HS-5 (cell line): ENCODE measurements around the gene UBE2E2.

Experiments
- DNase-seq: peaks from one replicate; pipeline ENCODE4 v3.0.0-alpha.2; 2012; ENCODE audit warnings: low read depth

UBE2E2 gene

DNA sequence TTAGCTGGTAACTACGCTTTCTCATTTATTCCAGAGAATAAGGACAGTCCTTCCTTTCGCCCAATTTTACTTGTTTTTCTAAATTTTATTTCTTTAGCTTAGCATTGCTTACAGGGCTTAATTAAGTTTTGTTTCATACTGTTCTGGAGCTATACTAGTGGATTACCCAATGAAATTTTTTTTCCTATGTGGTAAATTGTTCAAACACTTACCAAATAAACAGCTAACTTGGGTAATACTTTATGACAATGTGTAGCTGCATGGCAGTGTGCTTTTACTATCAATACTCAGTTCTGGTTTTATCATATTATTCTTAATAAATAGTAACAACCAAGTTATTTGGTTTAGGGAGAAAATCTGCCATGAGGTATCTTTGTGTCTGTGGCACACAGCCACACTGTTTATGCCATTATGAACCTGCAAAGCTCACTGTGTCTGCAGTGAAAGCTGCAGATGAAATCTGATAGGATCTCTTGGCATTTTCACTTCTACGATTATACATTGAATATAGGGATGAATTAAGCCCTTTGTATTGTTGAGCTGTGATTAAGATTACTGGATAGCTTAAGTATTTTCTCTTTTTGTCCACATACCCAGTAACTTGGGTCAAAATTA lies 37.2 kb downstream of the UBE2E2 start:
- no peak for DNase-seq

GRCh38 chr3:23241256-23241655 lies 38.1 kb downstream of the UBE2E2 start:
- no peak for DNase-seq

- no peak for DNase-seq
Measured at GRCh38 chr3:23242106-23242505, 39.0 kb downstream of the UBE2E2 start.

DNA sequence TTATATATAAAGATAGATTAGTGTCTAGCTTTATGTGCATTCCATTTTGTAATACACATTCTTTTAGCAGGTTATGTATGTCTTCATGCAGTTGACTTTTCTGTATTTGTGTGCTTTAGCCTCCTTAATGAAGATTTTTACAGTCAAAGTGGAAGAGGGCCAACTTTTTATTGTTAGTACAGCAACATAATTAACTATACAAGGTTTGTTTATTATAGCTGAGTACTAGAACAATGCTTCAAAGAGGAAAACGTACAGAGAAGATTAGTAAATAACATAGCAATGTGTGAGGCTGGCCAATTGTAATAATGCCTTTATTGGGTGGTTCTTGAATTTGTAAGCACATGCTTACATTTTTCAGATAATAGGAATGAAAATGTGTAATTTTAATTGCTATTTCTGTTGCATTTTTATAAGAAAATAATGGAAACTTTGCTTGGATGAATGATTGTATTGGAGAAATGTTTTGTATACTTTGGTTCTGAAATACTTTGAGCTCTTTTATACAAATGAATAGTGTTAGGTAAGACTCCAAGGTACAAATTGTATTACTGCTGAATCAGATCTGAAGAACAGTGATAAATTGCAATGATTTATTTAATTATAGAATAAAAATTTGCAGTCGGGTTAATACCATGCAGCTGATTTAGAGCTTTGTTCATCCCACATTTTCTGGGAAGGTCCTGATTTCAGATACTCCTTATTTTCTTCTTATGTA lies 41.4 kb downstream of the UBE2E2 start:
- no peak for DNase-seq

DNA sequence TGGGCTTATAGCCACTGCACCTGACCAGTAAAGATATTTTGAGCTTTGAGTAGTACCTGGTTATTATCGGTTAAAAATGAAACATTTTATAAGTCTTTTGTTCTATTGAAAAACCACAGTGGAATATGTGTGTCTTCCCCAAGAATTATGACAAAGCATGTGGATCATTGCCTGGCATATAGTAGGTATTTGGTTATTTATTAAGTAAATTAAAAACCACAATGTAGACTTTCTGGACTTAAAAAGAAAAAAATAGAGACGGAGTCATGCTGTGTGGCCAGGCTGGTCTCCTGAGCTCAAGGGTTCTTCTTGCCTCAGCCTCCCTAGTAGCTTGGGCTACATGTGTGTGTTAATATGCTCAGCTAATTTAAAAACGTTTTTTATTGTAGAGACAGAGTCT lies 43.5 kb downstream of the UBE2E2 start:
- DNase-seq: no peak

DNA sequence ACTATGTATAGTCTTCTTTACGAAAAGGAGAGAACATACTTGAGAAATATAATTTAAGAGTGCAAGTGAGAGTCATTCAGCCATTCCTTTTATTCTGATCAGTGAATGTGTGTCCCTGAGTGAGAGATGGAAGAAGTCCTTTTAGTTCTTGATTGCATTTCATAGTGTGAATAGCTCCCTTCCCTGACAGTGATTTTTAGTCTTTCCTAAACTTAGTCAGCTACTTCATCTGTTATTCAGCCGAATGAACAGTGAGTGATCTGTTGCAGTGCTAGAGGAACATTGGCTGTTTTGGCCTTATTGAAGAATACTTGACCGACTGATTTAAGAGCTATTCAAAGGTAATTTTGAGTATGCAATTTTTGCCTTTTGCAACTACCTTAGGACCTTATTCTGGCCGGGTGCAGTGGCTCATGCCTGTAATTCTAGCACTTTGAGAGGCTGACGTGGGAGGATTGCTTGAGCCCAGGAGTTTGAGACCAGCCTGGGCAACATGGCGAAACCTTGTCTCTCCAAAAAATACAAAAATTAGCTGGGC lies 45.5 kb downstream of the UBE2E2 start:
- DNase-seq: no peak

DNA sequence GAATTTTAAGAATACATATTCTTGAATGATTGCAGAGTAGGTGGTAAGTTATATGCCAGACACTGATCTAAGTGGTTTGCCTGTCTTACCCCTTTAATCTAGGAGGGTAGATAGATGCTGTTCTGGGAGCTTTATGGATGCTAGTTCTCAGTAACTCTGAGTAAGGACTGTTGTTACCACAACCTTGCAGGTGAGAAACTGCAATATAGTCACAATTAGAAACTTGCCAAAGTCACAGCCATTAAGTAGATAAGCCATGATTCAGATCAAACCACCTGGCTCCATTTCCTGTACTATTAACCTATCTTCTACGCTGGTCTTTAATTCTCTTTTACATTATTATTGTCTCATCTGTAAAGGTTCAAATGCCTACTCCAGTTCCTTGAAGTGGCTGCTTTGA lies 46.8 kb downstream of the UBE2E2 start:
- no peak for DNase-seq

DNA sequence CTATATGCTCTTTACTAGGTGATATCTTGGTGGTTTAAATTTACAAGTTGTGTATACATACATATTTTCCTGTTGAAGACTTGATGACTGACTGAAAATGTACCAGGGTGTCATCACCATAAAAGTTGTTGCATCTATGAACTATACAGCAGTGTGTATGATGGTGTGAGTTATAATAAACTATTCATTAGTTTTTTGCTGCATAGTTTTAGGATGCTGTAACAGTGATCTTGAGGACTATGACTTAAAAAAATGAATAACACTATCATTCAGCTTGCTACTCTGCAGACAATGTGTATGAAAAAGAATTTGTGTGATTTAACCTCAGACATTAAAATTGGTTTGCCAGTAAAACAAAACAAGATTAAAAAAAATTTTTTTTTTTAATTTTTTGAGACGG lies 49.0 kb downstream of the UBE2E2 start:
- DNase-seq: no peak

GRCh38 chr3:23253214-23253613 lies 50.1 kb downstream of the UBE2E2 start:
- DNase-seq: no peak

DNA sequence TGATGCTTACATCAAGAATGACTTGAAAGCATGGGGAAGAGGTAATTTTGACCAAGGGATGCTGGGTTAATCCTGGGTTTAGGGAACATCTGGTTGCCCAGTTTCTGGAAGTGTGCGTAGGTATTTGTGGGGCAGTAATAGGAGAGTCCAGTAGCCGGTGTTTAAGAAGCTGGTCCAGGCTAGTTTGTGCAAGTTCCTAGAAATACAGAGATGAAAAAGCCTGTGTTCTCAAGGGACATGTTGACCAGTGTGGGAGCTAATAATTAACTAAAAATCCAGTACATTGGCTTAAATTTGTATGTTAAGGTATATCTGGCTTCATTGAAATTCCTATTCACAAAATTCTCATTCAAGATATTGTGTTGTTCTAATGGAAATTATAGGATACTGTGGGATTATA lies 51.2 kb downstream of the UBE2E2 start:
- DNase-seq: no peak

- DNase-seq: no peak
Measured at GRCh38 chr3:23254835-23255234, 51.7 kb downstream of the UBE2E2 start.

DNA sequence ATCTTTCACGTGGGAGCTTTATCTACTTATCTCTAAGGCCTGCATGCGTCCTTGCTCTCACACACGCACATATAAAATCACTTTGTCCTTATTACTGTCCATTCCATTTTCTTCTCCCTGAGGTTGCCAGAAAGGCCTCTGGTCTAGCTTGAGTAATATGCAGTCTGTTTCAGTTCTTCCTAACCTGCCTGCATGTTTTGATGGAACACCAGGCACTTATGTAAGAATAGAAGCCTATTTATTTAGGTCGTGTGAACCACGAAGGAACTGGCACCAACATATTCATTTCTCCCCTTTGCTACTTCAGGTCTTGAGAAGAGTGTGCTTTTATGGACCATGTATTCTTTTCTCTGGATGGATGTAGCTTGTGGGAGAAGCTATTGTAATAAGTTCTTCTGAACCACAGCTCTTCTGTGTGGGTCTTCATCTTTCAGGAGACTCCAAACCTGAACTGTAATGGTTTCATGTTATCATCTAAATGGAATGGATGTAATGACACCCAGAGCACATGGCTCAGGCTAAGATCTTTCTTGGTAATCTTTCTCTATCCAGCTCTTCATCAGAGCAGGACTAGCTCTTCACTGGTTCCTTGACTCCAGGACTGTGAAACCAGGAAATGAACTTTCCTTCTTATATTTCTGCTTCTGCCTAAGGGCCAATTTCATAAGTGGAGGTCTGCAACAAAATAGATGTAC lies 53.8 kb downstream of the UBE2E2 start:
- no peak for DNase-seq

GRCh38 chr3:23258110-23258509 lies 55.0 kb downstream of the UBE2E2 start:
- peak; percentile 30 for DNase-seq

- DNase-seq: no peak
Measured at GRCh38 chr3:23259515-23259914, 56.4 kb downstream of the UBE2E2 start.

DNA sequence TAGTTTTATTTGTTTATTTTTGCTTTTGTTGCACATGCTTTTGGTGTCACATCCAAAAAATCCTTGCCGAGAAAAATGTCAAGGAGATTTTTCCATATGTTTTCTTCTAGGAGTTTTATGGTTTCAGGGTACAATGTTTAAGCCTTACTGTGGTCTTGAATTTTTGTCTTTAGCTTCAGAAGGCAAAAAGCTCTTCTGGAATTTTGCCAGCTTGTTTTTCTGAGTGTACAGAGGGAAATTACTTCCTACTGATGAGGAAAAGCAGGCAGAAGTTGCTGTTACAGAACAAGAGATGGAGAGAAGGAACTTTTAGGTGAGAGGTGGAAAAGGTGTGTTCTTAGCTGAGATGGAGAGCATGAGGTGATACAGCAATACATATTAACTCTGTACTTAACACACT lies 59.6 kb downstream of the UBE2E2 start:
- no peak for DNase-seq

DNA sequence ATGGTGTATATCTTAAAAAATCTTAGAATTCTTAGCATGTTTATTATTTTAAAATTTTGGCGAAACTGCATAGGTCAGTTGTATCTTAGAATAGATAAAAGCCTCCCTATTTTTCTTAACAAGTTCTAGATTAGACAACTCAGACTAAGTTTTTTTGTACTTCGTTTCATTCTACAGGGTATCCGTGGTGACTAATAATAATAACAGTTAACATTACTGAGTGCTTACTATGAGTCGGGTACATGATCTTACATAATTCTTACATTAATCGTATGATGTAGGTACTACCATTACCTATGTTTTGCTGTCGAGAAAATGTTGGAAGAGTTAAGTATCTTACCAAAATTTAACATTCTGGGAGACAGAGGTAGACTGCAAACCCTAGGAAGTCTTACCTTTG lies 60.7 kb downstream of the UBE2E2 start:
- peak; percentile 34 for DNase-seq

DNA sequence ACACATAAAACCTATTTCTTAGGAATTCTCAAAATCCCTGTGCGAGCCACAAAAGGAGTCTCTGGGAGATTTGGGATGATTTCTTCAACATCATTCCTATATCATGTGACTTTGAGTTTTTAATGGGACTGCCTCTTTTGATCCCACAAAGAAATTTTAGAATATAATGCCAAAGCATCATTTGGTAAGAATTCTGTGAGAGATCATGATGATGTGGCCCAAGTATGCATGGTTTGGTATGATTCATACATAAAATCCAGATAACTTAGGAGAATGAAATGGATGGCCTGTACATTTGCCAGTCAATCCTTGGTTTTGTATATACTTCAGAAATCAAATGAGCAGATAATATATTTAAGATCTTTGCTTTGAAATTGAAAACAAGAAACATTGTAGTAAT lies 61.3 kb downstream of the UBE2E2 start:
- peak; percentile 73 for DNase-seq

GRCh38 chr3:23270423-23270822 lies 67.3 kb downstream of the UBE2E2 start:
- DNase-seq: no peak

DNA sequence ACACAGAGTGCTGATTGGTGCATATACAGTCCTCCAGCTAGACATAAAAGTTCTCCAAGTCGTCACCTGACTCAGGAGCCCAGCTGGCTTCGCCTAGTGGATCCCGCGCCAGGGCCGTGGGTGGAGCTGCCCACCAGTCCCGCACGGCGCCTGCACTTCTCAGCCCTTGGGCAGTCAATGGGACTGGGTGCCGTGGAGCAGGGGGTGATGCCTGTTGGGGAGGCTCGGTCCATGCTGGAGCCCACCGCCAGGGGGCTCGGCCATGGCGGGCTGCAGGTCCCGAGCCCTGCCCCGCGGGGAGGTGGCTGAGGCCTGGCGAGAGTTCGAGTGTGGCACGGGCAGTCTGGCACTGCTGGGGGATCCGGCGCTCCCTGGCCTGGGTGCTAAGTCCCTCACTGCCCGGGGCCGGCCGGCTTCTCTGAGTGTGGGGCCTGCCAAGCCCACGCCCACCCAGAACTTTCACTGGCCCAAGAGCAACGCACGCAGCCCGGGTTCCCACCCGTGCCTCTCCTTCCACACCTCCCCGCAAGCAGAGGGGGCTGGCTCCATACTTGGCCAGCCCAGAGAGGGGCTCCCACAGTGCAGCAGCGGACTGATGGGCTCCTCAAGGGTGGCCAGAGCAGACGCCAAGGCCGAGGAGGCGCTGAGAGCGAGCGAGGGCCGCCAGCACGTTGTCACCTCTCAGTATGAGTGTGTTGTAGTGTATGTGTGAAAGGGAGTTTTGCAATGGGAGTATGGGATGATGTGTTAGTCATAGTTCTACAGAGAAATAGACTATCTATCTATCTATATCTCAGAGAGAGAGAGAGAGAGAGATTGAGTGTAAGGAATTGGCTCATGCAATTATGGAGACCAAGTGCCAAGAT lies 69.0 kb downstream of the UBE2E2 start:
- DNase-seq: no peak

DNA sequence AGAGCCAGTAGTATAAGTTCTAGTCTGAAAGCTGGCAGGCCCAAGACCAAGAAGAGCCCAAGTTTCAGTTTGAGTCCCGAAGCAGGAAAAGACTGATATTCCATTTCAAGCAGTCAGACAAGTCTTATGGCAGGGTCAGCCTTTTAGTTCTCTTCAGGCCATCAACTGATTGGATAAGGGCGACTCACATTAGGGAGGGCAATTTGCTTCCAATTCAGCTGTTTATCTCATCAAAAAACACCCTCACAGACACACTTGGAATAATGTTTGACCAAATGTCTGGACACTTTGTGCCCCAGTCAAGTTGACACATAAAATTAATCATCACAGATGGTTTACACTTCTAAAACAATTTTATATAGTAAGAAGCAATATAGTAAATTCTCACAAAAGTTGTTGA lies 69.7 kb downstream of the UBE2E2 start:
- no peak for DNase-seq

- no peak for DNase-seq
Measured at GRCh38 chr3:23275061-23275460, 71.9 kb downstream of the UBE2E2 start.

DNA sequence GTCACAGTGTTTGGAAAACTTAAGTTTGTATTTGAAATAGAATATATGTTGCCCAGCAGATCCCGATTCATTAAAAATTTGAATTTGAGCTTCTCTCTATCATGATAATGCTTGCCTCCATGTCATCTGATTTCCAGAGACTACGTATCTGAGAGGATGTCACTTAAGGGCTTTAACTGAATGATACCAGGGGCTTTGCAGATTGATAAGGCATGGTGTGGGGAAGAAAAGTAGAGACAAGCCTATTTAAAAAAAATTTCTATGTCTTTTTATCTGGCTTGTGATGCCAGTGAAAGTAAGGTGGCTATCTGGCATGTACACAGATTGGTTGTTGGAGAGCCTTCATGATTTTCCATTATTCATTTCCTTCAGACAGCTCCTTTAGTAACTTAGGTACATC lies 72.7 kb downstream of the UBE2E2 start:
- DNase-seq: no peak
